Stimulated activated effector memory CD8-positive, alpha-beta T cell treated with anti-CD3 and anti-CD28 coated beads, Interleukin-12 subunit alpha, Interleukin-12 subunit beta, amount 100 ng/mL, for 72 hours (primary cell): ENCODE results near the gene COLEC12.

Source experiments
- ATAC-seq: fragments of 150-1000 bp; cut with Tn5 transposase; 2 replicates; pipeline ENCODE4 v1.10.0; 2021
- DNase-seq, 2 donors: peaks; one replicate each; pipeline ENCODE4 v3.0.0; 2021 to 2022; ENCODE audit warnings: low spot score in 2 of 2
- H3K27ac Mint-ChIP-seq: one replicate; pipeline ENCODE4 v1.8.0; 2022; ENCODE audit warnings: mild to moderate bottlenecking, mixed read lengths
- H3K36me3 Mint-ChIP-seq: one replicate; pipeline ENCODE4 v1.8.0; 2022; ENCODE audit warnings: mild to moderate bottlenecking, mixed read lengths
- H3K4me1 Mint-ChIP-seq: one replicate; pipeline ENCODE4 v1.8.0; 2022; ENCODE audit warnings: mixed read lengths
- H3K4me3 Mint-ChIP-seq: one replicate; pipeline ENCODE4 v1.8.0; 2022; ENCODE audit warnings: mild to moderate bottlenecking, mixed read lengths
- H3K9me3 Mint-ChIP-seq: one replicate; pipeline ENCODE4 v1.8.0; 2022; ENCODE audit warnings: mixed read lengths

The COLEC12 gene

GRCh38 chr18:515156-515815 lies 14.8 kb upstream of the COLEC12 start:
- H3K9me3 Mint-ChIP-seq: no peaks in the 10 kb centered on the region
- H3K27ac Mint-ChIP-seq: no peak overlapping the region
- no peak overlapping the region for H3K4me3 Mint-ChIP-seq
- no peak for ATAC-seq
- no peaks in the 10 kb centered on the region for H3K36me3 Mint-ChIP-seq
- DNase-seq: no peak
- H3K4me1 Mint-ChIP-seq: peaks cover 7% of the 10 kb centered on the region

GRCh38 chr18:513826-514530 lies 13.5 kb upstream of the COLEC12 start:
- DNase-seq (no peak), ATAC-seq (no peak)
- H3K4me1 Mint-ChIP-seq: peaks cover 5% of the 10 kb centered on the region
- H3K4me3 Mint-ChIP-seq: no peak overlapping the region
- no peak overlapping the region for H3K27ac Mint-ChIP-seq
- H3K9me3 Mint-ChIP-seq: no peaks in the 10 kb centered on the region
- H3K36me3 Mint-ChIP-seq: no peaks in the 10 kb centered on the region

GRCh38 chr18:512957-513356 lies 12.5 kb upstream of the COLEC12 start:
- Mint-ChIP-seq H3K9me3 (no peaks in the 10 kb centered on the region), H3K36me3 (no peaks in the 10 kb centered on the region), H3K4me3 (no peak overlapping the region), H3K4me1 (no peaks in the 10 kb centered on the region), H3K27ac (no peak overlapping the region)
- DNase-seq: no peak
- ATAC-seq: no peak

- DNase-seq: no peak
- Mint-ChIP-seq H3K27ac (no peak overlapping the region), H3K4me1 (no peaks in the 10 kb centered on the region), H3K4me3 (no peak overlapping the region), H3K9me3 (no peaks in the 10 kb centered on the region), H3K36me3 (no peaks in the 10 kb centered on the region)
- no peak for ATAC-seq
Measured at GRCh38 chr18:508835-509234, 8.3 kb upstream of the COLEC12 start.

GRCh38 chr18:507636-508035 lies 7.1 kb upstream of the COLEC12 start:
- Mint-ChIP-seq H3K4me1 (no peaks in the 10 kb centered on the region), H3K27ac (no peak overlapping the region), H3K4me3 (no peak overlapping the region), H3K9me3 (no peaks in the 10 kb centered on the region), H3K36me3 (no peaks in the 10 kb centered on the region)
- DNase-seq: no peak
- ATAC-seq: no peak

GRCh38 chr18:506801-507200 lies 6.3 kb upstream of the COLEC12 start:
- Mint-ChIP-seq H3K9me3 (no peaks in the 10 kb centered on the region), H3K4me1 (no peaks in the 10 kb centered on the region), H3K36me3 (no peaks in the 10 kb centered on the region), H3K4me3 (no peak overlapping the region), H3K27ac (no peak overlapping the region)
- no peak for DNase-seq
- no peak for ATAC-seq

- Mint-ChIP-seq H3K9me3 (no peaks in the 10 kb centered on the region), H3K4me1 (no peaks in the 10 kb centered on the region), H3K4me3 (no peak overlapping the region), H3K27ac (no peak overlapping the region), H3K36me3 (no peaks in the 10 kb centered on the region)
- DNase-seq (no peak), ATAC-seq (no peak)
Measured at GRCh38 chr18:506264-506663, 5.8 kb upstream of the COLEC12 start.

- ATAC-seq: peak; percentile 21
- Mint-ChIP-seq H3K4me3 (no peak overlapping the region), H3K9me3 (no peaks in the 10 kb centered on the region), H3K27ac (no peak overlapping the region), H3K4me1 (no peaks in the 10 kb centered on the region), H3K36me3 (peaks cover 4% of the 10 kb centered on the region)
- no peak for DNase-seq
Measured at GRCh38 chr18:505483-506122, 5.1 kb upstream of the COLEC12 start.

- no peaks in the 10 kb centered on the region for H3K4me1 Mint-ChIP-seq
- ATAC-seq (no peak), DNase-seq (no peak)
- H3K4me3 Mint-ChIP-seq: no peak overlapping the region
- H3K9me3 Mint-ChIP-seq: no peaks in the 10 kb centered on the region
- no peak overlapping the region for H3K27ac Mint-ChIP-seq
- peaks cover 6% of the 10 kb centered on the region for H3K36me3 Mint-ChIP-seq
Measured at GRCh38 chr18:501406-501714, 859 bp upstream of the COLEC12 start.

- no peaks in the 10 kb centered on the region for H3K9me3 Mint-ChIP-seq
- no peak overlapping the region for H3K27ac Mint-ChIP-seq
- H3K4me3 Mint-ChIP-seq: no peak overlapping the region
- DNase-seq (no peak), ATAC-seq (no peak)
- peaks cover 6% of the 10 kb centered on the region for H3K36me3 Mint-ChIP-seq
- no peaks in the 10 kb centered on the region for H3K4me1 Mint-ChIP-seq
Measured at GRCh38 chr18:499776-500631, 497 bp downstream of the COLEC12 start.

- H3K4me3 Mint-ChIP-seq: no peak overlapping the region
- no peaks in the 10 kb centered on the region for H3K4me1 Mint-ChIP-seq
- no peak for ATAC-seq
- H3K27ac Mint-ChIP-seq: no peak overlapping the region
- no peaks in the 10 kb centered on the region for H3K9me3 Mint-ChIP-seq
- H3K36me3 Mint-ChIP-seq: peaks cover 6% of the 10 kb centered on the region
- DNase-seq: no peak
Measured at GRCh38 chr18:498931-499775, 1.3 kb downstream of the COLEC12 start.

- H3K4me3 Mint-ChIP-seq: no peak overlapping the region
Measured at GRCh38 chr18:497688-498087, 2.8 kb downstream of the COLEC12 start.

GRCh38 chr18:495452-495851 lies 5.0 kb downstream of the COLEC12 start:
- Mint-ChIP-seq H3K9me3 (no peaks in the 10 kb centered on the region), H3K4me3 (no peak overlapping the region), H3K36me3 (no peaks in the 10 kb centered on the region), H3K27ac (no peak overlapping the region), H3K4me1 (no peaks in the 10 kb centered on the region)
- DNase-seq (no peak), ATAC-seq (no peak)

More at GRCh38 chr18:497688-498087, 2.8 kb downstream of the COLEC12 start:
- DNase-seq (no peak), ATAC-seq (no peak)
- Mint-ChIP-seq H3K36me3 (peaks cover 6% of the 10 kb centered on the region), H3K4me1 (no peaks in the 10 kb centered on the region), H3K9me3 (no peaks in the 10 kb centered on the region), H3K27ac (no peak overlapping the region)

GRCh38 chr18:495017-495416 lies 5.5 kb downstream of the COLEC12 start:
- H3K4me1 Mint-ChIP-seq: no peaks in the 10 kb centered on the region
- H3K9me3 Mint-ChIP-seq: no peaks in the 10 kb centered on the region
- no peak overlapping the region for H3K4me3 Mint-ChIP-seq
- H3K36me3 Mint-ChIP-seq: no peaks in the 10 kb centered on the region
- ATAC-seq (no peak), DNase-seq (no peak)
- H3K27ac Mint-ChIP-seq: no peak overlapping the region
